Breast epithelium (tissue), 3 donors: ENCODE measurements around the gene CBFA2T3.

ENCODE experiments used
- POLR2A ChIP-seq: fragments of 450-650 bp; IDR thresholded peaks from one replicate; pipeline ENCODE4 v1.6.1; 2016; ENCODE audit warnings: antibody characterized with exemption, mild to moderate bottlenecking, moderate library complexity
- TF ChIP-seq, protein P1 (sequence below), 3 donors: fragments of 450-650 bp; IDR thresholded peaks; one replicate each; pipeline ENCODE4 v1.5.1; 2016 to 2017; ENCODE audit warnings: antibody characterized with exemption in 3 of 3, mild to moderate bottlenecking in 3 of 3, moderate library complexity in 3 of 3

DNA sequence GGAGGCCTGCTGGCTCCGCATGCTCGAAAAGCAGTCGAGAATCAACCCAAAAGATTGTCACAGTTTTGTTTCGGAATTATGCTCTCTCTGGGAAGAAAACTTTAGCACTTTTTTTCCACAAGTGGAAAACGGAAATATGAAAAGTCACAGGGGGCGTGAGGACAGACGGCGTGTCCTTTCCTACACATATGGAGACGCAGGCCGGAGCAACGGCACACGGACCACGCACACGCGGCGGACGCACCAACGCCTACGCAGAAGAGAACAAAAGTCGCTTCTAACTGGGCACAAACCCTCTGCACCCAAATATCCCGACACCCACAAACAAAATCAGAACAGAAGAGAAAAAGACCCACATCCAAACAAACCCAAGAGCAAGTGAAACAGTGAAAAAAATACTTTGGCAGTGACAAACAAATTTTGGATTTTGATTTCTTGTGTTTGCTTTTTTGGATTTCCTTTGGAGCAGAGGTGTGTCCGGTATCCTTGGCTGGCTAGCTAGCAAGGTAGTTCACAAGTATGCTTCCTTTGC, 101.2 kb downstream of the CBFA2T3 start:
- no peak for TF ChIP-seq POLR2A
- TF ChIP-seq, protein P1, sequence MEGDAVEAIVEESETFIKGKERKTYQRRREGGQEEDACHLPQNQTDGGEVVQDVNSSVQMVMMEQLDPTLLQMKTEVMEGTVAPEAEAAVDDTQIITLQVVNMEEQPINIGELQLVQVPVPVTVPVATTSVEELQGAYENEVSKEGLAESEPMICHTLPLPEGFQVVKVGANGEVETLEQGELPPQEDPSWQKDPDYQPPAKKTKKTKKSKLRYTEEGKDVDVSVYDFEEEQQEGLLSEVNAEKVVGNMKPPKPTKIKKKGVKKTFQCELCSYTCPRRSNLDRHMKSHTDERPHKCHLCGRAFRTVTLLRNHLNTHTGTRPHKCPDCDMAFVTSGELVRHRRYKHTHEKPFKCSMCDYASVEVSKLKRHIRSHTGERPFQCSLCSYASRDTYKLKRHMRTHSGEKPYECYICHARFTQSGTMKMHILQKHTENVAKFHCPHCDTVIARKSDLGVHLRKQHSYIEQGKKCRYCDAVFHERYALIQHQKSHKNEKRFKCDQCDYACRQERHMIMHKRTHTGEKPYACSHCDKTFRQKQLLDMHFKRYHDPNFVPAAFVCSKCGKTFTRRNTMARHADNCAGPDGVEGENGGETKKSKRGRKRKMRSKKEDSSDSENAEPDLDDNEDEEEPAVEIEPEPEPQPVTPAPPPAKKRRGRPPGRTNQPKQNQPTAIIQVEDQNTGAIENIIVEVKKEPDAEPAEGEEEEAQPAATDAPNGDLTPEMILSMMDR (IDR thresholded peaks at IDR 0.05), result no peak
